LNCaP clone FGC (cell line): Measurements from ENCODE around the gene ENOSF1.
A peak's percentile ranks its signal among the peaks of the same experiment; 100 is the strongest.
"Not testable (repeated sequence)": the region's sequence is repeated elsewhere in the genome, so short reads cannot be mapped to it uniquely, and the experiment has no call there.

ENCODE experiments used
- DNase-seq: peaks from one replicate; pipeline ENCODE4 v3.0.0-alpha.2; 2011; ENCODE audit warnings: low read depth
- H3K4me3 ChIP-seq: 2 replicates; pipeline ENCODE4 v1.5.1; 2011; ENCODE audit warnings: mild to moderate bottlenecking, low read depth, low read length, control low read depth
- CTCF ChIP-seq: IDR thresholded peaks from 2 replicates; pipeline ENCODE4 v1.5.1; 2012; ENCODE audit warnings: mild to moderate bottlenecking; ENCODE audit not compliant: control insufficient read depth, insufficient read depth; ENCODE audit errors: extremely low read depth

Gene ENOSF1, protein sequence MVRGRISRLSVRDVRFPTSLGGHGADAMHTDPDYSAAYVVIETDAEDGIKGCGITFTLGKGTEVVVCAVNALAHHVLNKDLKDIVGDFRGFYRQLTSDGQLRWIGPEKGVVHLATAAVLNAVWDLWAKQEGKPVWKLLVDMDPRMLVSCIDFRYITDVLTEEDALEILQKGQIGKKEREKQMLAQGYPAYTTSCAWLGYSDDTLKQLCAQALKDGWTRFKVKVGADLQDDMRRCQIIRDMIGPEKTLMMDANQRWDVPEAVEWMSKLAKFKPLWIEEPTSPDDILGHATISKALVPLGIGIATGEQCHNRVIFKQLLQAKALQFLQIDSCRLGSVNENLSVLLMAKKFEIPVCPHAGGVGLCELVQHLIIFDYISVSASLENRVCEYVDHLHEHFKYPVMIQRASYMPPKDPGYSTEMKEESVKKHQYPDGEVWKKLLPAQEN

GRCh38 chr18:712401-713134 is at the start of gene ENOSF1:
ENOSF1 (minus strand) TSS chr18:712630; CDS start chr18:712587, 43 bp downstream.
- DNase-seq, result peak; percentile 36
- peak within 1 kb of the TSS; percentile 97 for H3K4me3 ChIP-seq
- TF ChIP-seq CTCF, result peak; percentile 84

GRCh38 chr18:759864-760263 is 47.4 kb upstream of the ENOSF1 start:
- H3K4me3 ChIP-seq, DNase-seq: not testable (repeated sequence)

DNA sequence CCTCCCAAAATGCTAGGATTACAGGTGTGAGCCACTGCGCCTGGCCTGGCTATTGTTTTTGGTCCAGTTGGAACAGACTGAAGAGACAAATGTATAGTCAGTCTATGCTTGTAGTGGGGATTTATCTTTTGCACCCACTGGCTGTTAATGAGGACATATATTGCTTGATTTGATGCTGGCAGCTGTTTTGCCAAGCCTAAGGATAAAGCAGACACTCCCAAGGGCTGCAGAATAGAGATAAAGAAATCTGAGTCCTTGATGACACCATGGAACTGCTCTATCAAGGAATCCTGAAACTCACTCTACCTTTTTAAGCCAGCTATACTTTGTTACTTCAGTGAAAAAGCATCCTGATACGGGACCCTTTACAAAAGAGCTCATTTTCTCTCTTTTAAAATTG is 43.1 kb upstream of the ENOSF1 start:
- no peak for TF ChIP-seq CTCF
- DNase-seq, result no peak
- no peak overlapping the region for H3K4me3 ChIP-seq

- no peak overlapping the region for H3K4me3 ChIP-seq
- DNase-seq, result no peak
- TF ChIP-seq CTCF, result no peak
Observed at GRCh38 chr18:754656-755055, 42.2 kb upstream of the ENOSF1 start.

DNA sequence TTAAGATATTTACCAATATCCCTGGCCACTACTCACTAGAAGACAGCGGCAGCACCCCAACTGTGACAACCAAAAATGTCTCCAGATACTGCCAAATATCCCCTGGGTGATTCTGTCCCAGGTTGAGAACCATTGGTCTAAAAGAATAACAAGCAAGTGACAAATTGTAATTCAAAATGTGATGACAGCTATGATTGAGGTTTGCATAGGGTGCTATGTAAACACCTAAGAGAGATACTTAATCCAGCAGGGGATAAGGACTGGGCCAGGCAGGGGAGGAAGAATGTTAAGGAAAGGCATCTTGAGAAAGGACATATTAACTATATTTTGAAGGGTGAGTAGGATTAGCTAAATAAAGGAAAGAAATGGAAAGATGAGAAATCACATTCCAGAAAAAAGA is 38.0 kb upstream of the ENOSF1 start:
- TF ChIP-seq CTCF, result no peak
- H3K4me3 ChIP-seq, result no peak overlapping the region
- DNase-seq, result no peak

GRCh38 chr18:744832-745597 is 32.6 kb upstream of the ENOSF1 start:
- peak; percentile 46 for DNase-seq
- no peak overlapping the region for H3K4me3 ChIP-seq
- no peak for TF ChIP-seq CTCF

- no peak overlapping the region for H3K4me3 ChIP-seq
- DNase-seq, result peak; percentile 23
- peak; percentile 74 for TF ChIP-seq CTCF
Observed at GRCh38 chr18:741931-742512, 29.6 kb upstream of the ENOSF1 start.
